ENCODE data around the gene DENND10.

Gene DENND10

GRCh38 chr10:119159332-119159731 is 55.4 kb downstream of the DENND10 start:
- POLR2A ChIA-PET (ENCODE audit: low non-redundant PET): no interaction called here
- no peak overlapping the region for H3K27ac ChIP-seq
- no peak for TF ChIP-seq CTCF (conservative IDR thresholded peaks at IDR 0.05; ENCODE audit: low read depth)

DNA sequence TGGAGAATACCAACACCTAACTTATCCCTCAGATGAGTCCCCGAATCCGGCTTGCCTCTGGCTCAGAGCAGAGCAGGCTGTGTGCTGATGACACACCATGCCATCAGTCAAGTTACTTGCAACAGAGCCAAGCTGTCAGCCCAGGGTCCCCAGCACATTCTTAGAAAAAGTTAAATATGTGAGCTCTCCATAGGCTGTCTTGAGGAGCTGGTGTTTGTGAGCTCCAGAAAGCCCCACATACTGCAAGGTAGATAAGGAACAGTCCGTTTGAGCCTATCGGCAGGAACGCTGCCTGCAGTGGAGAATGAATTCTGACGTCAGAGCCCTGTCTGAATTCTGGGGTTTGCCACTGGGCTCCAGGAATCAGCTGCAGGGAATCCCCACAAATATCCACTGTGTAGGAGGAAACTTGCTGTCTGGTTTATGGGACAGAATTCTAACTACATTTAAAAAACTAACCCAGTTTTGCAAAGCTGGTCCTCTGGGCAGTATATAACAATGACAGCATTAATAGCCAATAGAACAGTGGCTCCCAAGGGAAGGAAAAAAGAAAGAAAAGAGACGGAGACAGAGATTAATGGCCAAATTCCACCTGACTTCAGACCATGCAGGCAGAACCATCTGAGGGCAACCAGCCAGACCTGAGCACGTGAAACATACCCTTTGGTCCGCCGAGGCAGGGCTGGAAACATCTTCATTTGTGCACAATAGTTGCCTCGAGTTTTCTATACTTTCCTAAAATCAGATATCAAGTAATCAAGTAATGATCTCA is 58.0 kb downstream of the DENND10 start:
- TF ChIP-seq CTCF (conservative IDR thresholded peaks at IDR 0.05; ENCODE audit: low read depth): no peak
- DNase-seq (ENCODE audit: low spot score): no peak
- H3K27ac ChIP-seq: peak overlapping the region; percentile 28; the same call in 1 of the 2 replicates
- CTCF ChIA-PET: no interaction called here
- POLR2A ChIA-PET (ENCODE audit: low non-redundant PET): interaction anchor here (0.6 kb wide), 1 partner anchor 86 kb away, joined by 4 read pairs; no protein-coding TSS in a partner anchor

More at GRCh38 chr10:119159332-119159731, 55.4 kb downstream of the DENND10 start:
- CTCF ChIA-PET: interaction anchor here (0.6 to 1.0 kb wide), 3 partner anchors 29 to 50 kb away, joined by 3 to 4 read pairs (median 3); no protein-coding TSS in a partner anchor
- no peak for DNase-seq (ENCODE audit: low spot score)

- POLR2A ChIA-PET (ENCODE audit: low non-redundant PET): no interaction called here
These were observed 58.7 kb downstream of the DENND10 start for GRCh38 chr10:119162452-119163092.

GRCh38 chr10:119165171-119166117 is 61.5 kb downstream of the DENND10 start, which contains the start of gene SFXN4:
SFXN4 (minus strand) TSS chr10:119165714; CDS start chr10:119165647, 67 bp downstream.
- DNase-seq (ENCODE audit: low spot score): peak; percentile 73
- CTCF ChIA-PET: interaction anchor here (0.5 to 0.7 kb wide), 2 partner anchors 41 to 266 kb away, joined by 3 to 4 read pairs; no protein-coding TSS in a partner anchor
- POLR2A ChIA-PET (ENCODE audit: low non-redundant PET): interaction anchor here (0.6 to 1.6 kb wide), 2 partner anchors 11 to 64 kb away, joined by 4 to 5 read pairs; no protein-coding TSS in a partner anchor
- TF ChIP-seq CTCF (conservative IDR thresholded peaks at IDR 0.05; ENCODE audit: low read depth): no peak
- H3K27ac ChIP-seq: peak within 1 kb of the TSS; percentile 82

More at GRCh38 chr10:119162452-119163092, 58.7 kb downstream of the DENND10 start:
- no peak overlapping the region for H3K27ac ChIP-seq
- no peak for TF ChIP-seq CTCF (conservative IDR thresholded peaks at IDR 0.05; ENCODE audit: low read depth)
- CTCF ChIA-PET: no interaction called here
- DNase-seq (ENCODE audit: low spot score): no peak

- no peak for TF ChIP-seq CTCF (conservative IDR thresholded peaks at IDR 0.05; ENCODE audit: low read depth)
- no peak for DNase-seq (ENCODE audit: low spot score)
- POLR2A ChIA-PET (ENCODE audit: low non-redundant PET): interaction anchor here (1.6 kb wide), 1 partner anchor 11 kb away, joined by 4 read pairs; no protein-coding TSS in a partner anchor
- CTCF ChIA-PET: interaction anchor here (1.0 kb wide), 1 partner anchor 10 kb away, joined by 3 read pairs; no protein-coding TSS in a partner anchor
- peak overlapping the region; percentile 82 for H3K27ac ChIP-seq
These were observed 62.2 kb downstream of the DENND10 start for GRCh38 chr10:119166118-119166500.
